ENCODE data around the gene SLC25A14. TPM values are rescaled to one million over a fixed set of nuclear protein-coding genes. Genes with fewer than 3 reads are reported as not detected.

SLC25A14 gene
- total RNA-seq (2021; ENCODE audit: unreplicated experiment), result 13.1 TPM
- polyA plus RNA-seq (2012), result 10.6 and 12.7 TPM in 2 replicates
- Bru-seq, nascent RNA, result percentile 53 among the genes with signal in this experiment
- percentile 55 among the genes with signal in this experiment for BruChase-seq, experiment 1, labeled RNA remaining after a 6-hour chase
- BruChase-seq, experiment 2, labeled RNA remaining after a 2-hour chase, result percentile 61 among the genes with signal in this experiment
- long read RNA-seq, partial matches to known transcripts, result 2 of 15 reads
- long read RNA-seq, other reads (novel, unspliced or antisense), result 10 of 15 reads

DNA sequence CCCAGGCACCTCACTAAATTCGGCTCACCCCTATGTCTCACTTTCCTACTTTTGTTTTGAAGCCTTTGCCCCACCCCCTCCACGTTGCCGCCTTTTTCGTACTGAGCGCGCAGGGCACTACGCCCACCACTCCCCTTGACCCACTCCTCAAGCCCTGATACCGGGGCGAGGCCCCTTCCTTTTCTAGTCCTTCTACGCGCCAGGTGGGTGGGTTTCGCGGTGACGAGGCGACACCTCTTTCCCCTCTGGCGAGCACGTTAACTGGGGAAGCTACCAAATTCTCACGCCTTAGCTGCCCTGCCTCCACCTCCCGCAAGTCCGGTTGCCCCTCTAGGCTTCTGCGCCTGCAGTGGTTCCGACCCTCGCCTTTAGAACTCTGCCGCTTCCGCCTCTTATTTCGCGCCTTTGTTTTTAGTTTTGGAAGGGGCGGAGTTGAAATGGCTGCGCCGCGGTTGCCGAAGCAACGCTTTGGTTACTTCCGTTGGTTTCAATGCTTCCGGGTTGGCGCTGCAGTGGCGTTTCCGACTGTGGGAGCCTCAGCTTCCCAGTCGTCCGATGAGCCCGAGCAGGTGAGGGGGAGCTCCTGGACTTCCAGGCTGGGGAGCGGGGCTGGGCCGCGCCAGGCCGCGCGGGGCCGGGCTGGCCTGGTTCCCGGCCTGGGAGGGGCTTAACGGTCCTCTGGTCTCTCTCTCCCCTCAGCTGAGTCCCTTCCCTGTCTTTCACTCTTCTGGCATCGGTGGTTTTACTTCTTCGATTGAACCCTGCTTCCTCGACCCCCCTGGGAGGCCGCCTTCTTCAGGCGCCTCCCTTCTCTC, at the start of gene SLC25A14:
TSS of gene SLC25A14 (plus strand) at position 512 of the 815 bp plus-strand sequence. CDS start 360 bp downstream, outside the sequence.
- Histone ChIP-seq H3K9me3 (ENCODE audit: control insufficient read depth in 1 of 2, insufficient read depth in 1 of 2, low read depth in 1 of 2, low read length in 2 of 2) (no peaks in the 10 kb centered on the region), H3K4me3 (replicated peaks in 1 of 2; ENCODE audit: low read depth in 1 of 2, low read length in 2 of 2) (peak within 1 kb of the TSS; percentile 56 to 74), H3K27me3 (ENCODE audit: insufficient read depth, low read length) (no peaks in the 10 kb centered on the region), H3K36me3 (ENCODE audit: control insufficient read depth in 1 of 2, insufficient read depth in 2 of 2, low read length in 2 of 2) (no peaks in the 10 kb centered on the region), H2AFZ (ENCODE audit: low read depth, low read length, poor library complexity, severe bottlenecking) (peak within 1 kb of the TSS; percentile 68), H3K27ac (ENCODE audit: low read depth, low read length) (peak within 1 kb of the TSS; percentile 38; the same call in 1 of the 2 replicates), H3K4me2 (ENCODE audit: low read length) (peak within 1 kb of the TSS; percentile 91), H3K79me2 (ENCODE audit: insufficient read depth, low read length) (no peaks in the 10 kb centered on the region), H3K4me1 (ENCODE audit: control insufficient read depth in 1 of 2, insufficient read depth in 2 of 2, low read length in 2 of 2) (peaks cover 0 to 7% of the 10 kb centered on the region in 2 experiments; a peak in 2 of 4 replicates), H3K9ac (ENCODE audit: low read length) (peak within 1 kb of the TSS; percentile 72), H4K20me1 (ENCODE audit: insufficient read depth) (no peaks in the 10 kb centered on the region), H3K9me2 (ENCODE audit: insufficient read depth) (no peaks in the 10 kb centered on the region)
- DNase-seq (ENCODE audit: low read depth, low spot score), result peak; percentile 51
- ChIA-PET POLR2A (no interaction called here), CTCF (no interaction called here), RAD21 (ENCODE audit: low non-redundant PET in 1 of 2, low total read pairs in 2 of 2, uncharacterized antibody in 2 of 2, unreplicated experiment in 2 of 2) (no interaction called here)
- no TSS peak for BruUV-seq (replicated peaks)
- peak; percentile 95 for ATAC-seq
- intact Hi-C loops (cut with micrococcal nuclease), result no loop called here
- TF ChIP-seq, protein P1, sequence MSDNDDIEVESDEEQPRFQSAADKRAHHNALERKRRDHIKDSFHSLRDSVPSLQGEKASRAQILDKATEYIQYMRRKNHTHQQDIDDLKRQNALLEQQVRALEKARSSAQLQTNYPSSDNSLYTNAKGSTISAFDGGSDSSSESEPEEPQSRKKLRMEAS (IDR thresholded peaks at IDR 0.05), result 0 out of 2 replicates have a peak, but pooled peaks have one; percentile 43
- TF ChIP-seq POLR2AphosphoS5 (IDR thresholded peaks at IDR 0.05; ENCODE audit: low read depth, low read length) (peak; percentile 74), YY1 (IDR thresholded peaks at IDR 0.05; ENCODE audit: extremely low read depth, insufficient replicate concordance, low read depth, low read length) (peak; percentile 59), SIN3A (IDR thresholded peaks at IDR 0.05; ENCODE audit: low read depth) (0 out of 2 replicates have a peak, but pooled peaks have one; percentile 72), ZFX (IDR thresholded peaks at IDR 0.05) (peak; percentile 43), SP1 (IDR thresholded peaks at IDR 0.05; ENCODE audit: low read depth) (no peak), TCF7L2 (IDR thresholded peaks at IDR 0.05; ENCODE audit: borderline replicate concordance, extremely low read depth, insufficient read depth, insufficient read length) (peak; percentile 82), ELF1 (IDR thresholded peaks at IDR 0.05; ENCODE audit: borderline replicate concordance, low read depth) (peak; percentile 83), EGR1 (IDR thresholded peaks at IDR 0.05; ENCODE audit: low read depth) (no peak)
